BLaER1 (cell line): ENCODE data around the gene AGBL1.

ENCODE experiments used
- H3K27ac ChIP-seq: shearing (Covaris generic); formaldehyde crosslinking; 2 replicates; pipeline ENCODE4 v1.8.1; 2022
- H3K27me3 ChIP-seq: shearing (Covaris generic); formaldehyde crosslinking; 2 replicates; pipeline ENCODE4 v1.8.1; 2022
- H3K36me3 ChIP-seq: shearing (Covaris generic); formaldehyde crosslinking; 2 replicates; pipeline ENCODE4 v1.8.1; 2022
- H3K4me1 ChIP-seq: shearing (Covaris generic); formaldehyde crosslinking; 2 replicates; pipeline ENCODE4 v1.8.1; 2022
- H3K4me2 ChIP-seq: shearing (Covaris generic); formaldehyde crosslinking; 2 replicates; pipeline ENCODE4 v1.8.1; 2022
- H3K4me3 ChIP-seq: shearing (Covaris generic); formaldehyde crosslinking; 2 replicates; pipeline ENCODE4 v1.8.1; 2022
- H3K9ac ChIP-seq: shearing (Covaris generic); formaldehyde crosslinking; 2 replicates; pipeline ENCODE4 v1.8.1; 2022
- H3K9me3 ChIP-seq: shearing (Covaris generic); formaldehyde crosslinking; 2 replicates; pipeline ENCODE4 v1.8.1; 2022
- H4K20me1 ChIP-seq: shearing (Covaris generic); formaldehyde crosslinking; 2 replicates; pipeline ENCODE4 v1.8.1; 2022
- Cebpa-rat ChIP-seq: shearing (Covaris generic); IDR thresholded peaks from 2 replicates; pipeline ENCODE4 v1.8.1; 2022

AGBL1 gene

GRCh38 chr15:86948719-86949118 lies 869.0 kb downstream of the AGBL1 start:
- H3K4me3 ChIP-seq: no peak overlapping the region
- no peak overlapping the region for H3K27ac ChIP-seq
- no peaks in the 10 kb centered on the region for H3K9me3 ChIP-seq
- no peaks in the 10 kb centered on the region for H3K4me1 ChIP-seq
- H4K20me1 ChIP-seq: no peaks in the 10 kb centered on the region
- no peaks in the 10 kb centered on the region for H3K27me3 ChIP-seq
- H3K9ac ChIP-seq: no peak overlapping the region
- no peaks in the 10 kb centered on the region for H3K36me3 ChIP-seq
- no peak for TF ChIP-seq Cebpa-rat
- H3K4me2 ChIP-seq: no peak overlapping the region

DNA sequence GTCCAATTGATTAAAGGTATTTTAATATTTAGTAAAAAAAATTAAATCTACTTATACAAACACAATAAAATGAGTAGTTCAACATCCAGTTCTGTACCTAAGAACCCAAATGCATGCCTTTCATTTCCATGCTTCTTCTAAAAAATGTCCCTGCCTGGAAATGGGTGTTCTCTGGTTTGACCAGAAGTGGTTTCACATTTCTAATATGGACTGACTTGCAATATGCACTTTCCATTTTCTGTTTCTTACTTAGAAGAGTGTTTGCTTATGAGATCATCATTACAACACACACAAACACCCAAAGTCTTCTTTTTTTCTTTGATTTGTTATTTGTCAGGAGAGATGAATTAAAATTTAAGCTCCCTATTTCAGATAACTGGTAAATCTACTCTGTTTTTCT lies 879.6 kb downstream of the AGBL1 start:
- no peaks in the 10 kb centered on the region for H4K20me1 ChIP-seq
- no peak overlapping the region for H3K4me2 ChIP-seq
- H3K9ac ChIP-seq: no peak overlapping the region
- no peak for TF ChIP-seq Cebpa-rat
- no peaks in the 10 kb centered on the region for H3K27me3 ChIP-seq
- no peak overlapping the region for H3K27ac ChIP-seq
- H3K36me3 ChIP-seq: no peaks in the 10 kb centered on the region
- H3K4me1 ChIP-seq: no peaks in the 10 kb centered on the region
- H3K9me3 ChIP-seq: no peaks in the 10 kb centered on the region
- H3K4me3 ChIP-seq: no peak overlapping the region

- Histone ChIP-seq H3K4me3 (no peak overlapping the region), H3K4me2 (no peak overlapping the region), H3K9me3 (no peaks in the 10 kb centered on the region), H4K20me1 (no peaks in the 10 kb centered on the region), H3K9ac (no peak overlapping the region), H3K27ac (no peak overlapping the region), H3K27me3 (no peaks in the 10 kb centered on the region), H3K36me3 (no peaks in the 10 kb centered on the region), H3K4me1 (no peaks in the 10 kb centered on the region)
- no peak for TF ChIP-seq Cebpa-rat
Measured at GRCh38 chr15:86961669-86962068, 882.0 kb downstream of the AGBL1 start.

- no peak overlapping the region for H3K9ac ChIP-seq
- no peak overlapping the region for H3K27ac ChIP-seq
- no peak overlapping the region for H3K4me2 ChIP-seq
- H3K4me3 ChIP-seq: no peak overlapping the region
- H3K4me1 ChIP-seq: no peaks in the 10 kb centered on the region
- H3K36me3 ChIP-seq: no peaks in the 10 kb centered on the region
- no peaks in the 10 kb centered on the region for H3K27me3 ChIP-seq
- H4K20me1 ChIP-seq: no peaks in the 10 kb centered on the region
- no peak for TF ChIP-seq Cebpa-rat
- H3K9me3 ChIP-seq: no peaks in the 10 kb centered on the region
Measured at GRCh38 chr15:86964271-86964670, 884.6 kb downstream of the AGBL1 start.

DNA sequence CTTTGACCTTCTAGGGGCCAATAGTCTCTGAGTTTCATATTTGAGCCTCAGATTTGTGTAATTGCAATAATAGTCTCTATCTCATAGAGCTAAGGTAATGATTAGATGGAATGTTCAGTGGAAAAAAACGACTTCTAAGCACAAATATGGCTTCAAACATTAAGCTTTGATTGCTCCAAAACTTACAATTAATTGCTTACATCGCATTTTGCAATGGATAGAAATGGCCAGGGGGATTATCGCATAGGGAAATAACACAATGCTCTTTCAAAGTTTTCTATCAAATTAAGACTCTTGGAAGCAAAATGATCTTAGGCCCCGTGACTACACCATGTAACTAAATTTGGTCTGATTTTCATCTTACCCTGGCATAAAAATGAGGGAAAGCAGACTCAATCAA lies 888.6 kb downstream of the AGBL1 start:
- Histone ChIP-seq H3K9me3 (no peaks in the 10 kb centered on the region), H3K9ac (no peak overlapping the region), H3K4me3 (no peak overlapping the region), H3K36me3 (no peaks in the 10 kb centered on the region), H4K20me1 (no peaks in the 10 kb centered on the region), H3K4me1 (no peaks in the 10 kb centered on the region), H3K27ac (no peak overlapping the region), H3K4me2 (no peak overlapping the region), H3K27me3 (no peaks in the 10 kb centered on the region)
- TF ChIP-seq Cebpa-rat: no peak

DNA sequence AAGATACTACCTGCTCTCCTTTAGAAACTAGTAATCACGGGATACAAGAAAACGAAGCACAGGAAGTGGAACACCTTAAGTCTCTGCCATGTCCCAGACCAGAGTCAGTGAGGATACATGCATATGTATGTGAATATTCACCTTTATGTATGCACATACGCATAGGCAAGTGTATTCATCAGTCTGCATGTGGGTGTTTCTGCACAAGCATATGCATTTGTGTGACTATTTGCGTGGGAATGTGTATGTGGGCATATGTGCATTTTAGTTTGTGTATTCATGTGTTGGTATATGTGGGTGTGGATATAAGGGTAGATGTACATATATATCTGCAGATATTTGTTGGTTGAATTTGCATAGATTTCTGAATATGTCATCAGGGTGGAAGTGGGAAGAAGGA lies 889.7 kb downstream of the AGBL1 start:
- Histone ChIP-seq H3K4me1 (no peaks in the 10 kb centered on the region), H3K4me3 (no peak overlapping the region), H4K20me1 (no peaks in the 10 kb centered on the region), H3K4me2 (no peak overlapping the region), H3K27ac (no peak overlapping the region), H3K27me3 (no peaks in the 10 kb centered on the region), H3K36me3 (no peaks in the 10 kb centered on the region), H3K9me3 (no peaks in the 10 kb centered on the region), H3K9ac (no peak overlapping the region)
- no peak for TF ChIP-seq Cebpa-rat

GRCh38 chr15:86973284-86973844 lies 893.7 kb downstream of the AGBL1 start:
- Histone ChIP-seq H3K27me3 (no peaks in the 10 kb centered on the region), H3K36me3 (no peaks in the 10 kb centered on the region), H3K9me3 (no peaks in the 10 kb centered on the region), H3K4me2 (no peak overlapping the region), H3K9ac (no peak overlapping the region), H3K27ac (no peak overlapping the region), H4K20me1 (no peaks in the 10 kb centered on the region), H3K4me1 (no peaks in the 10 kb centered on the region), H3K4me3 (no peak overlapping the region)
- no peak for TF ChIP-seq Cebpa-rat

DNA sequence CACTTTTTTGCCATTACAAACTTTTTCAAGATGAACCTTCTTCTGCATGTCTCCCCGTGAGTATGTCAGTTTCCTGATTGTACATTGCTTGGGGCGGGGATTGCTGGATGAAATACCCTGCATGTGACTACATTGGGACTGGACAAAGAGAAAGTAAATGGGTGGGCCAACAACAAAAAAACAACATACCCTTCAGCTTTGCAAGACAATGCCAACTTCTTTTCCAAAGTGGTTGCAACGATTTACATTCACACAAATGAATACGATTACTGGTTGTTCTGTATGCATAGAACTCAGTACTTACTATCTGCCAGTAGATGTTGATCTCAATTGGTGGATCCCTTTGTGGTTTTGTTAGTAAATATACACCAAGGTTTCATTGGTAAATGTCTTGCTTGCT lies 908.4 kb downstream of the AGBL1 start:
- H3K4me3 ChIP-seq: no peak overlapping the region
- no peak overlapping the region for H3K4me2 ChIP-seq
- no peaks in the 10 kb centered on the region for H3K27me3 ChIP-seq
- TF ChIP-seq Cebpa-rat: no peak
- no peaks in the 10 kb centered on the region for H4K20me1 ChIP-seq
- H3K4me1 ChIP-seq: no peaks in the 10 kb centered on the region
- H3K36me3 ChIP-seq: no peaks in the 10 kb centered on the region
- no peaks in the 10 kb centered on the region for H3K9me3 ChIP-seq
- H3K27ac ChIP-seq: no peak overlapping the region
- H3K9ac ChIP-seq: no peak overlapping the region

- TF ChIP-seq Cebpa-rat: no peak
- H3K27ac ChIP-seq: no peak overlapping the region
- no peaks in the 10 kb centered on the region for H4K20me1 ChIP-seq
- H3K4me2 ChIP-seq: no peak overlapping the region
- no peaks in the 10 kb centered on the region for H3K27me3 ChIP-seq
- no peaks in the 10 kb centered on the region for H3K4me1 ChIP-seq
- H3K4me3 ChIP-seq: no peak overlapping the region
- no peak overlapping the region for H3K9ac ChIP-seq
- H3K36me3 ChIP-seq: no peaks in the 10 kb centered on the region
- no peaks in the 10 kb centered on the region for H3K9me3 ChIP-seq
Measured at GRCh38 chr15:87021751-87022150, 942.1 kb downstream of the AGBL1 start.

- H3K4me3 ChIP-seq: no peak overlapping the region
- H3K9ac ChIP-seq: no peak overlapping the region
- H3K4me1 ChIP-seq: no peaks in the 10 kb centered on the region
- H3K9me3 ChIP-seq: no peaks in the 10 kb centered on the region
- no peak overlapping the region for H3K4me2 ChIP-seq
- no peaks in the 10 kb centered on the region for H4K20me1 ChIP-seq
- H3K27me3 ChIP-seq: no peaks in the 10 kb centered on the region
- no peaks in the 10 kb centered on the region for H3K36me3 ChIP-seq
- TF ChIP-seq Cebpa-rat: no peak
- no peak overlapping the region for H3K27ac ChIP-seq
Measured at GRCh38 chr15:87031540-87032230, 952.0 kb downstream of the AGBL1 start.

- no peaks in the 10 kb centered on the region for H3K27me3 ChIP-seq
- H3K9me3 ChIP-seq: no peaks in the 10 kb centered on the region
- H3K4me1 ChIP-seq: no peaks in the 10 kb centered on the region
- TF ChIP-seq Cebpa-rat: no peak
- no peak overlapping the region for H3K4me3 ChIP-seq
- no peak overlapping the region for H3K9ac ChIP-seq
- H4K20me1 ChIP-seq: no peaks in the 10 kb centered on the region
- no peak overlapping the region for H3K4me2 ChIP-seq
- H3K27ac ChIP-seq: no peak overlapping the region
- H3K36me3 ChIP-seq: no peaks in the 10 kb centered on the region
Measured at GRCh38 chr15:87032295-87032694, 952.6 kb downstream of the AGBL1 start.
